D341Med (cell line): Measurements from ENCODE around the gene CDKL1.
"Not testable (repeated sequence)": the region's sequence is repeated elsewhere in the genome, so short reads cannot be mapped to it uniquely, and the experiment has no call there.

Experiments
- DNase-seq: peaks from one replicate; pipeline ENCODE4 v3.0.0; 2012; ENCODE audit warnings: low spot score

CDKL1 gene

GRCh38 chr14:50333014-50333509 lies 63.6 kb downstream of the CDKL1 start:
- DNase-seq, result no peak

GRCh38 chr14:50331596-50331995 lies 65.1 kb downstream of the CDKL1 start:
- DNase-seq, result no peak

- peak; percentile 73 for DNase-seq
These were observed 75.5 kb downstream of the CDKL1 start for GRCh38 chr14:50321009-50321660.

GRCh38 chr14:50320283-50320682 lies 76.4 kb downstream of the CDKL1 start:
- DNase-seq, result no peak

- no peak for DNase-seq
These were observed 77.0 kb downstream of the CDKL1 start for GRCh38 chr14:50319721-50320120.

GRCh38 chr14:50319293-50319692 lies 77.4 kb downstream of the CDKL1 start:
- no peak for DNase-seq

GRCh38 chr14:50318031-50318626 lies 78.6 kb downstream of the CDKL1 start:
- DNase-seq, result no peak

GRCh38 chr14:50314098-50314497 lies 82.6 kb downstream of the CDKL1 start:
- DNase-seq, result not testable (repeated sequence)

GRCh38 chr14:50312734-50313054 lies 84.0 kb downstream of the CDKL1 start:
- DNase-seq, result no peak

GRCh38 chr14:50311972-50312733 lies 84.5 kb downstream of the CDKL1 start, which contains the start of the genes DMAC2L and L2HGDH:
TSS of gene DMAC2L (plus strand) at chr14:50312324. CDS start at chr14:50321488, 9,164 bp downstream.
TSS of gene L2HGDH (minus strand) at chr14:50312229. CDS start at chr14:50312150, 79 bp downstream.
- peak; percentile 98 for DNase-seq

- DNase-seq, result no peak
These were observed 85.2 kb downstream of the CDKL1 start for GRCh38 chr14:50311337-50311971.

GRCh38 chr14:50310445-50310844 lies 86.2 kb downstream of the CDKL1 start:
- DNase-seq, result no peak

GRCh38 chr14:50308363-50308915 lies 88.2 kb downstream of the CDKL1 start:
- DNase-seq, result no peak

GRCh38 chr14:50303744-50304471 lies 92.8 kb downstream of the CDKL1 start:
- DNase-seq, result no peak

- DNase-seq, result no peak
These were observed 94.8 kb downstream of the CDKL1 start for GRCh38 chr14:50301914-50302313.

- no peak for DNase-seq
These were observed 97.1 kb downstream of the CDKL1 start for GRCh38 chr14:50299585-50299984.

GRCh38 chr14:50290306-50290705 lies 106.4 kb downstream of the CDKL1 start:
- DNase-seq, result no peak

- no peak for DNase-seq
These were observed 108.5 kb downstream of the CDKL1 start for GRCh38 chr14:50288146-50288545.

GRCh38 chr14:50285861-50286260 lies 110.8 kb downstream of the CDKL1 start:
- no peak for DNase-seq
